Vagina (tissue), 2 donors: Measurements from ENCODE around the gene RAC2.

Source experiments
- CTCF ChIP-seq, 3 experiments: fragments of 450-650 bp in 2 of 3; fragments of 200-600 bp in 1 of 3; sonication (generic) in 1 of 3; IDR thresholded peaks; one replicate each; pipeline ENCODE4 v1.5.1; 2017 to 2019; ENCODE audit warnings: antibody characterized with exemption in 3 of 3, mild to moderate bottlenecking in 2 of 3, moderate library complexity in 2 of 3
- POLR2AphosphoS5 ChIP-seq, 2 donors: sonication (generic); formaldehyde crosslinking; IDR thresholded peaks; one replicate each; pipeline ENCODE4 v1.9.0; 2017; ENCODE audit warnings: antibody characterized with exemption in 2 of 2, mild to moderate bottlenecking in 2 of 2, low read depth in 1 of 2; ENCODE audit not compliant: insufficient read depth in 1 of 2

- peak in 2 of 3 experiments; percentile 46 to 73 for TF ChIP-seq CTCF (IDR thresholded peaks at IDR 0.05)
- peak in 1 of 2 donors; percentile 16 for TF ChIP-seq POLR2AphosphoS5 (IDR thresholded peaks at IDR 0.05; ENCODE audit: insufficient read depth in 1 of 2, low read depth in 1 of 2)
These were observed 45.6 kb downstream of the RAC2 start for GRCh38 chr22:37198258-37199102.
